B cell (primary cell): Measurements from ENCODE around the gene STIM1.

Source experiments
- CTCF ChIP-seq: fragments of 200-600 bp; IDR thresholded peaks from one replicate; pipeline ENCODE4 v1.8.0; 2022; ENCODE audit warnings: antibody characterized with exemption, mild to moderate bottlenecking
- EZH2 ChIP-seq: IDR thresholded peaks from 2 replicates; pipeline ENCODE4 v1.6.1; 2012; ENCODE audit warnings: borderline replicate concordance, low read depth, mild to moderate bottlenecking, moderate library complexity, low read length; ENCODE audit not compliant: insufficient read depth, poor library complexity, severe bottlenecking

- no peak for TF ChIP-seq CTCF
- TF ChIP-seq EZH2, result no peak
Measured at GRCh38 chr11:3967695-3968094, 112.2 kb downstream of the STIM1 start.
